GM21360 (cell line): Measurements from ENCODE around the gene OCIAD2.
"Not testable (repeated sequence)": the region's sequence is repeated elsewhere in the genome, so short reads cannot be mapped to it uniquely, and the experiment has no call there.

Experiments
- ATAC-seq: cut with Tn5 transposase; IDR thresholded peaks from one replicate; pipeline ENCODE4 v1.9.1; 2021; ENCODE audit warnings: mild to moderate bottlenecking, moderate library complexity; ENCODE audit not compliant: unreplicated experiment

Gene OCIAD2

GRCh38 chr4:48907706-48908477 lies 1.3 kb upstream of the OCIAD2 start:
- ATAC-seq: no peak

- ATAC-seq: no peak
These were observed 1.1 kb downstream of the OCIAD2 start for GRCh38 chr4:48905363-48906015.

- no peak for ATAC-seq
These were observed 1.9 kb downstream of the OCIAD2 start for GRCh38 chr4:48904541-48905142.

GRCh38 chr4:48904101-48904500 lies 2.5 kb downstream of the OCIAD2 start:
- no peak for ATAC-seq

GRCh38 chr4:48902266-48902665 lies 4.3 kb downstream of the OCIAD2 start:
- no peak for ATAC-seq

- no peak for ATAC-seq
These were observed 5.4 kb downstream of the OCIAD2 start for GRCh38 chr4:48901196-48901595.

GRCh38 chr4:48899950-48900349 lies 6.6 kb downstream of the OCIAD2 start:
- no peak for ATAC-seq

GRCh38 chr4:48899432-48899749 lies 7.2 kb downstream of the OCIAD2 start:
- peak; percentile 12 for ATAC-seq

GRCh38 chr4:48898733-48899431 lies 7.7 kb downstream of the OCIAD2 start:
- ATAC-seq: peak; percentile 51

- no peak for ATAC-seq
These were observed 9.7 kb downstream of the OCIAD2 start for GRCh38 chr4:48896845-48897244.

GRCh38 chr4:48891028-48891619 lies 15.4 kb downstream of the OCIAD2 start:
- ATAC-seq: no peak

- ATAC-seq: not testable (repeated sequence)
These were observed 16.8 kb downstream of the OCIAD2 start for GRCh38 chr4:48889750-48890149.

GRCh38 chr4:48881646-48882045 lies 24.9 kb downstream of the OCIAD2 start:
- not testable (repeated sequence) for ATAC-seq

- ATAC-seq: no peak
These were observed 26.8 kb downstream of the OCIAD2 start for GRCh38 chr4:48879561-48880442.

- ATAC-seq: no peak
These were observed 28.6 kb downstream of the OCIAD2 start for GRCh38 chr4:48877827-48878535.

GRCh38 chr4:48864696-48865095 lies 41.9 kb downstream of the OCIAD2 start:
- not testable (repeated sequence) for ATAC-seq

- ATAC-seq: no peak
These were observed 42.8 kb downstream of the OCIAD2 start for GRCh38 chr4:48863728-48864127.

- no peak for ATAC-seq
These were observed 43.9 kb downstream of the OCIAD2 start for GRCh38 chr4:48862661-48863060.

GRCh38 chr4:48862038-48862437 lies 44.5 kb downstream of the OCIAD2 start:
- no peak for ATAC-seq

GRCh38 chr4:48858130-48858529 lies 48.4 kb downstream of the OCIAD2 start:
- no peak for ATAC-seq
